GM19328 (cell line): ENCODE results near the gene AVPI1.
"Not testable (repeated sequence)": the region's sequence is repeated elsewhere in the genome, so short reads cannot be mapped to it uniquely, and the experiment has no call there.

Experiments
- ATAC-seq: cut with Tn5 transposase; IDR thresholded peaks from one replicate; pipeline ENCODE4 v1.9.1; 2021; ENCODE audit warnings: mild to moderate bottlenecking, moderate library complexity; ENCODE audit not compliant: unreplicated experiment

The AVPI1 gene

DNA sequence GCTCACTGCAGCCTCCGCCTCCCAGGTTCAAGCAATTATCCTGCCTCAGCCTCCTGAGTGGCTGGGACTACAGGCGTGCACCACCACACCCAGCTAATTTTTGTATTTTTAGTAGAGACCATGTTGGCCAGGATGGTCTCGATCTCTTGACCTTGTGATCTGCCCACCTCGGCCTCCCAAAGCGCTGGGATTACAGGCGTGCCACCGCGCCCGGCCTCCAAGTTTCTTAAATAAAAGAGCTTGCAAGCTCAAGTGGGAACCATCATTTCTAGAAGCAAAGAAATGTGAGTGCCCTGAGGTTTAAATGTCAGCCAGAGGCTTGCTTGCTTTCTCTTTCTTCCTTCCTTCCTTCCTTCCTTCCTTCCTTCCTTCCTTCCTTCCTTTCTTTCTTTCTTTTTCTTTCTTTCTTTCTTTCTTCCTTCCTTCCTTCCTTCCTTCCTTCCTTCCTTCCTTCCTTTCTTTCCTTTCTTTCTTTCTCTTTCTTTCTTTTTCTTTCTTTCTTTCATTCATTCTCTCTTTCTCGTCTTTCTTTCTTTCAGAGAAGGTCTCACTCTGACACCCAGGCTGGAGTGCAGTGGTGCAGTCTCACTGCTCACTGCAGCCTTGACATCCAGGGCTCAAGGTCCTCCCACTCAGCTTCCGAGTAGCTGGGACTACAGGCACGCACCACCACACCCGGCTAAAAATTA lies 44.4 kb downstream of the AVPI1 start:
- not testable (repeated sequence) for ATAC-seq

DNA sequence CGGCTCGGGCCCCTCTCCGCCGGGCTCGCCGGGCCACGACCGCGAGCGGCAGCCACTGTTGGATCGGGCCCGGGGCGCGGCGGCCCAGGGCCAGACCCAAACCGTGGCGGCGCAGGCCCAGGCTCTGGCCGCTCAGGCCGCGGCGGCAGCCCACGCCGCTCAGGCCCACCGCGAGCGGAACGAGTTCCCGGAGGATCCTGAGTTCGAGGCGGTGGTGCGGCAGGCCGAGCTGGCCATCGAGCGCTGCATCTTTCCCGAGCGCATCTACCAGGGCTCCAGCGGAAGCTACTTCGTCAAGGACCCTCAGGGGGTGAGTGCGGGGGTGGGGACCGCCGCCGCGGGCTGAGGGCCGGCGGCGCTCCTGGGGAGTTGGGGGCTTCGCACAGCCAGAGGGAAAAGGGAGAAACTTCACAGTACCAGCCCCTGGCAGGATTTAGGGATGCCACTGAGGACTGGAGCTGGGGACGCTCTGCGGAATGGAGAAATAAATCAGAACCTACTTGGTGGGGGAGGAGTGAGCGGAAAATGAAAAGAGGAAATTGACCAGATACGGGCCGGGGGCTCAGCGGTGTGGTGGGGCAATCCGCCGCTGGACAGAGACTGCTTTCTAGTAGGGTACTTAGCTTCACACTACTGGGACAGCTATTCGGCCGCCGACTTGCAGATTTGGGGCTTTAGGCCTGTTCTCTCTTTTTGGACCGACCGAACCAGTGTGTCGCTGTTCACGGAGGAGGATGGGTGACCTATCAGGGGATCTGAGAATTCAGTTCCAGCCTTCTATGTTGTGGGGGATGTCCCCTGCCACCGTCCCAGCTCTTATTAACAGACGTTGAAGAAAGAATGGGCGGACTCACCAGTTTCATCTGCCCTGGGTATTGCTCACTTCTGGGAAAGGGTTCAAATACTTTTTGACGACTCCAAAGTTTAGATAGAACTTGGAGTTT lies 45.9 kb downstream of the AVPI1 start:
- peak; percentile 34 for ATAC-seq

DNA sequence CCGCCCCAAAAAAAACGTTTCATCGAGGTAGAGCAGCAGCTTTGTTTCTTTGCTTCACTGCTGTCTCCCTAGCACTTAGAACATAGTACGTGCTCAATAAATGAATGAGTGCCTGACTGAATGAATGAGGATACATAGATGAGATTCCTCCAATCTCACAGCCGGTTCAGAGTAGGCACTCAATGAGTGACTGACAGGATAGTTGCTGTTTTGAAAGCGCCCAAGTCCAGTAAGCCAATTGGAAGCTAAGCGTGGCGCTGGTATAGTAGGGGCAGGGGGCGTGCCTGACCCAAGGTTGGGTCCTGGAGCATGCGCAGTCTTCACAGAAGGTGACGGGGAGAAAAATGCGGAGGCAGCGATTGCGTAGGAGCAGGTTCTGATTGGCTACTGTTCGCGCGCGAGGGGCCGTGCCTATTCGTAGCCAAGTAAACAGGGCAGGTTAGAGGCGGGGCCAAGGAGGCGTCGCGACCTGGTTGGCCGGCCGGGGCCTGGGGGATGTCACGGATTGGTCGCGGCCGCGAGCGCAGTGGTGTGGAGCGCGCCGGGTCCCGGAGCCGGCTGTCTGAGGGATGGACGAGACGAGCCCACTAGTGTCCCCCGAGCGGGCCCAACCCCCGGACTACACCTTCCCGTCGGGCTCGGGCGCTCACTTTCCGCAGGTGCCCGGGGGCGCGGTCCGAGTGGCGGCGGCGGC lies 46.7 kb downstream of the AVPI1 start, which contains the start of gene PI4K2A:
Gene PI4K2A (plus strand): TSS at position 498 of the 694 bp plus-strand sequence. CDS start 72 bp downstream, at position 570.
- ATAC-seq = peak; percentile 99

DNA sequence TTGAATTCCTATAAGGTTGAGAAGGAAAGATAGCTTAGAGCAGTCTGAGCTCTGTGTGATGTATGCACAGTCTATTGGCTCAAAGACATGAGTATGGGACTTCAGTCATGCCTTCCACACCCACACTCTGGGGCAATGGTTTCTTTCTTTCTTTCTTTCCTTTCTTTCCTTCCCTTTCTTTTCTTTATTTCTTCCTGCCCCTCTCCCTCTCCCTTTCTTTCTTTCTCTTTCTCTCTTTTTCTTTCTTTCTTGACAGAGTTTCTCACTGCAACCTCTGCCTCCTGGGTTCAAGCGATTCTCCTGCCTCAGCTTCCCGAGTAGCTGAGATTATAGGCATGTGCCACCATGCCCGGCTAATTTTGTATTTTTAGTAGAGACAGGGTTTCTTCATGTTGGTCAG lies 48.0 kb downstream of the AVPI1 start:
- ATAC-seq = not testable (repeated sequence)

DNA sequence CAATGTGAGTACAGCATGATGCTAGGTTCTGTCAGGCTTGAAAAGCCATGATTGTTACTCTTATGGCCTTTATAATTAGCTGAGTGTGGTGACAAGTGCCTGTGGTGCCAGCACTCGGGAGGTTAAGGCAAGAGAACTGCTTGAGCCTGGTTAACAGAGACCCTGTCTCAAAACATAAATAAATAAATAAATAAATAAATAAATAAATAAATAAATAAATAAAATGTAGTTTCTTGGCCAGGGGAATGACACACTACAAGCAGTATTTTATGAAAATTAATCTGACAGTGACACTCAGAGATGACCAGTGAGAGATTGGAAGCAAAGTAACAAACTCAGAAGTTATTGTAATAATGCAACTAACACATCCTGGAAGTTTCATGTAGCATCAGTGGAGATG lies 51.5 kb downstream of the AVPI1 start:
- no peak for ATAC-seq

DNA sequence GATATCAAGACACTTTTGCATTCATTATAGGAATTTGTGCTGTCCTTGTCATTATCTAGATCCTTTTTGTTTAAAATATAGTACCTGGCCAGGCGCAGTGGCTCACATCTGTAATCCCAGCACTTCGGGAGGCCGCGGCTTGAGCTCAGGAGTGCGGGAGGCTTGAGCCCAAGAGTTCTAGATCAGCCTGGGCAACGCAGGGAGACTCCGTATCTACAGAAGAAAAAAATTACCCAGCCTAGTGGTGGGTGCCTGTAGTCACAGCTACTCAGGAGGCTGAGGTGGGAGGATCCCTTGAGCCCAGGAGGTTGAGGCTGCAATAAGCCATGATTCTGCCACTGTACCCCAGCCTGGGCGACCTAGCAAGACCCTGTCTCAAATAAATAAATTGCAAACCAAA lies 53.1 kb downstream of the AVPI1 start:
- no peak for ATAC-seq

DNA sequence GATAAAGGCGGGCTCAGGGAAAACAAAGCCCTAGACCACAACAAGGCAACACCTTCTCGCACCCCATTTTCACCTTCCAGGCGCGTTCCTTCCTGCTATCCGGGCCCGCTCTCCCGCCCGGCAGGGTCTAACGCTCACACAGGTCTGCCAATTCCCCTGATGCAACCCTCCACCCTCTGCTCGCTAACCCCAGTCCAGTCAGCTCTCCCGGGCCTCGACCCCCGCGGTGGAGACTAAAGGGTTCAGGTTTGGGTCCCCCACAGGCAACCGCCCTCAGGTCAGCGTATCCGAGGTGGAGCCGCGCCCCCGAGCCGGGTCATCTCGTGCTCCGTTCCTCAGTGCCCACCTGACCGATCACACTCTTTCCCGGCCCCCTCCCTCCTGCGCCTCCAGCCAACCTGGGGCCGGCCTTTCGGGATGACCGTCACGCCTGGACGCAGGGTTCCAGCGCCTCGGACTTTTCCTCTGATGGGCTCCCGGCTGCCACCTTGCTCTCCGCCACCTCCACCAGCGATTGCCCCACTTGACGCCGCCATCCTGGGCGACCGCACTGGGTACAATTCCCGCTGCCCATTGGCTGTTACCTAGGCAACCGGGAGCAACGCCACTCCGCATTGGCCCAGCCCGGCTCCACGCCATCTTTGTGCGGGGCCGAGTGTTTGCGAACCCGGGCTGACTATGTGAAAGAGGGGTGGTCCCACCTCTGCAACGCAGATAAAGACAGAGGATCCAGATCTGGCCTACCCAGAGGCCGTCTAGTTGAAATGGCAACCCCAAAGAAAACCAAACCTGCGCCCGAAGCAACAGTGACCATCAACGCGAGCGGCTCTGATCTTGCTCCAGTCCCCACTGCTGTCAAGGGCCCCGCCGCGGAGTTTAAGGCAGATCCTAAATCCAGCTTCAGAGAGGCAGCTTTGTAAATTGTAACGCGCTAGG lies 53.8 kb downstream of the AVPI1 start, which contains the start of gene MORN4:
Gene MORN4 (minus strand): TSS at position 552 of the 936 bp plus-strand sequence. CDS start 13,847 bp downstream, outside the sequence.
- ATAC-seq = peak; percentile 99

DNA sequence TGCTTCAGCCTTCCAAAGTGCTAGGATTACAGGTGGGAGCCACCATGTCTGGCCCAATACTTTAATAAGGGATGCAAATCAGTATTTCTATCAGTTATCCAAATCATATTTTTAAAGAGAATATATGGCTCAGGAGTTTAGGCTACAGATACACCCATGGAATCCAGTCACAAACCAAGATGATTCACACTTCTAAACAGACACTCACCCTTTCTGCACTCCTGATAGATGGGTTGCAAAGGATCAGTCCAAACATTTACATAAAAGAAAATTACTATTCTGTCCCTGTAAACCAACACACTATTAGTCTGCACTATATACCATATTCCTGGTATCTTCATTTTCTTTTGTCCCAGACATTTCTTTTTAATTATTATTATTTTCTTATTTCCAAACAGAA lies 55.9 kb downstream of the AVPI1 start:
- ATAC-seq = no peak

DNA sequence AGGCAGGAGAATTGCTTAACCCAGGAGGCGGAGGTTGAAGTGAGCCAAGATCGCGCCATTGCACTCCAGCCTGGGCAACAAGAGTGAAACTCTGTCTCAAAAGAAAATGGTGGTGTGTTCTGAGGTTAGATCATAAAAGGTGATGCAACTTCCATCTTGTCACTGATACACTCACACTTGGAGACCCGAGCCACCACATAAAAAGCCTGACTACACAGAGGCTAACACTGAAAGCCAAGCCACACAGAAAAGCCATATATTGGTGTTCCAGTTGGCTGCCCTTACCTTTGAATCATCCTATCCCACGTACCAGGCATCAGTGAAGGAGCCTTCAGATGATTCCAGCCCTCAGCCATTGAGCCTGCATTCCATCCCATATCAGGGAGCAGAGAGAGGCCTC lies 57.8 kb downstream of the AVPI1 start:
- ATAC-seq = no peak

DNA sequence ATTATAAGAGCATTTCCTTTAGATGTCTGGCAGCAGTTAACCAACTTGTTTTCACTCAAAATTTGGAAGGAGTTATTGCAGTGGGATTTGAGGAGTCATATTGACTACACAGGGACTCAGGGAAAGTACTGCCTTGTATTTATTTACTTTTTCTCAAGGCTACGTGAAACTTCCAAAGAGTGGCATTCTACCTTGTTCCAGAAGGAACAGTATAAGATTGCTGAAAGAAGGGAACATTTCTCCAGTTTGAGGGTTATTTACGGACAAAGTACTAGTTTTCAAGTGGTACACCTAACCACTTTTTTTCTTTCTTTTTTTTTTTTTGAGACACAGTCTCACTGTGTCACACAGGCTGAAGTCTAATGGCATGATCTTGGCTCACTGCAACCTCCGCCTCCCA lies 58.8 kb downstream of the AVPI1 start:
- no peak for ATAC-seq

DNA sequence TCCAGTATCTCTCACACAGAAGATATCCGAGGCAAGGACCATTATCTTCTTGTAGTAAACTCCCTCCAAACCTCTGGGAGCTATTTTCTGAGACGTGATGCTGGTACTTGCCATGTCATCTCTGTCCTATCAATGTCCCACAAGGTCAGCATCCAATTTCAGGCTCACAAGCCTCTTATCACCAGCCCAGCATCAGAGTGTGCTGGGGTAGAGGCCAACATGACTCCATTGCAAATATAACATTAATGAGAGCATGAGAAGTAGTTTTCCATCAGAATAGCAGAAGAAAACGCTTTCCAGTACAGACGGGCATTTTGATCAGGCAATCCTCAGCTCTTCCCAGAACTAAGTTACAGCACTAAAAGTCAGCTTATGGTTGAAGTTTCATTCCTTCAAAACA lies 59.3 kb downstream of the AVPI1 start:
- ATAC-seq = no peak
